Activated CD4-positive, alpha-beta T cell treated with anti-CD3 and anti-CD28 coated beads, Interleukin-10, Interleukin-2, amounts not matched to agents 100 ng/mL and 50 ng/mL, durations not matched to agents 16 hours and 8 hours (primary cell): Measurements from ENCODE around the gene SULT6B1.
"Not testable (repeated sequence)": the region's sequence is repeated elsewhere in the genome, so short reads cannot be mapped to it uniquely, and the experiment has no call there.

ENCODE experiments used
- DNase-seq: peaks from one replicate; pipeline ENCODE4 v3.0.0-alpha.2; 2020

SULT6B1 gene

GRCh38 chr2:37188570-37188969, at the start of gene SULT6B1:
SULT6B1 (minus strand) TSS chr2:37188670; CDS start chr2:37188640, 30 bp downstream.
- no peak for DNase-seq

DNA sequence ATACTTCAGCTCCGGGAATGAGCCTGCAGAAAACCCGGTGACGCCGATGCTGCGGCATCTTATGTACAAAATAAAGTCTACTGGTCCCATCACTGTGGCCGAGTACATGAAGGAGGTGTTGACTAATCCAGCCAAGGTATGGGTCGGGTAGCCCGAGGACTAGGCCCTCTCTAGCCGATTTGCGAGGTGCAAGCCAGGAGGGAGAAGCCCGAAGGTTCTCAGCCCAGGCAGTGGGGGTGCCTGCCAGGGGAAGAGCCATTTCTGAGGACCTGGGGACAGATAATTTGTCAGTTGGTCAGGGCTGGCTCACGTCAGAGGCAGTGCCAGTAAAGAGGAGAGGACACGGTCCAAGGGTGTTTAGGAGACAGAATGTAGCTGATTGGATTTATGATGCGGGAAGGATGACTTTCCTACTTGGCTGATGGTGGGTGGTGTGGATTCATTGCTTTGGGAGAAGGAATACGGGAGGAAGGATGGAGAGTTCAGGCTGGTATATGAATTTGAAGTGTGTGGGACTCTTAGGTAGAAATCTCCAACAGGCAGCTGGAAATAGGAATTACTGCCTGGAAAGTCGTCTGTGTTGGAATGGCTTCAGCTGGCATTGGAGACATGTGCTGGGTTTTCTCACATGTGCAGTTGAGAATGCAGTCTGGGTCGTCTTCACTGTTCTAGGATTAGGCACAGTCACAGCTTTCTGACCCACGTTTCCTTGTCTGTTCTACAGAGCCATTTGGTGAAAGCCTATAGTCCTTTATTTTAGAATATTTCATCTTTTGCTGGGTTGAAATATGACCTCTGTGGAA, 43.9 kb upstream of the SULT6B1 start:
- DNase-seq: peak; percentile 16

DNA sequence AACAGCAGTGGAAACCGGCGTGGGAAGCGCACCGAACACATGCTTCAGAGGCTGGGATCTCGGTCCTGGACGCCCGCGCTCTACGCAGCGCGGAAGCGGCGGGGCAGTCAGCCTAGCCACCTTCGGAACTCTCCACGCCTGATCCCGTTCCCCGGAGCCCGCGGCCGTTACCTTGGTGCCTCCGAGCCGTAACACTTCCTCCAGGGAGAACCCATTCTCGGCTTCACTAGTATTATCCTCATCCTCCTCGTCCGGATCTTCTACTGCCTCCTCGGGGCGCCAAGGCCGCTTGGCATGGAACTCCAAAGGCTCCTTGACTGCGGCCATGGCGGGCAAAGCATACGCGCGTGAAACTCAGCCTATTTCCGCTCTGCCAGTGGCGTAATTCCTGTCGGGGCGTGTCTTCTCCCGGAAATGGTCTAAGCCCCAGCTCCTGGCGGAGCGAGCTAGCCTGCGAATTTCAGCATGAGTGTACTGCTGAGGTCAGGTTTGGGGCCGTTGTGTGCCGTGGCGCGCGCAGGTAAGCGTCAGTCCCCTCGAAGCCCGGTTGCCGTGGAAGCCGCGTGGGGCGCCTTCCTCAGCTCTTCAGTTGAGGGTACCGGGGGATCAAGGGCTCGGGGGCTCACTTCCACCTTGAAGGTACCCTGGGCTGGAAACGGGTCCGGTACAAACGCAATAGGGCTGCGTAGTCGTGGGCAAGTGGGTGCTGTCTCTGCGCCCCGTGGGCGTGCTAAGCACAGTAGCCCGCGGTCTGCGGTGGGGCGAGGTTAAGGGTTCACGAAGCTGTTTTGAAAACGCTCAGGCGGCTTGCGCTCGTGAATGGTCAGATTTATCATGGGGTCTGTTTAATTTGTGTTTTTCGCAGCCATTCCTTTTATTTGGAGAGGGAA, 43.0 kb upstream of the SULT6B1 start, which contains the start of the genes CEBPZ and NDUFAF7:
Gene CEBPZ (minus strand): TSS at position 356 of the 890 bp plus-strand sequence. CDS start 29 bp downstream, at position 327.
Gene NDUFAF7 (plus strand): TSS at position 418 of the 890 bp plus-strand sequence. CDS start 48 bp downstream, at position 466.
- DNase-seq: peak; percentile 95

GRCh38 chr2:37230581-37230980, 42.1 kb upstream of the SULT6B1 start:
- no peak for DNase-seq

- no peak for DNase-seq
These were observed 40.3 kb upstream of the SULT6B1 start for GRCh38 chr2:37228788-37229187.

DNA sequence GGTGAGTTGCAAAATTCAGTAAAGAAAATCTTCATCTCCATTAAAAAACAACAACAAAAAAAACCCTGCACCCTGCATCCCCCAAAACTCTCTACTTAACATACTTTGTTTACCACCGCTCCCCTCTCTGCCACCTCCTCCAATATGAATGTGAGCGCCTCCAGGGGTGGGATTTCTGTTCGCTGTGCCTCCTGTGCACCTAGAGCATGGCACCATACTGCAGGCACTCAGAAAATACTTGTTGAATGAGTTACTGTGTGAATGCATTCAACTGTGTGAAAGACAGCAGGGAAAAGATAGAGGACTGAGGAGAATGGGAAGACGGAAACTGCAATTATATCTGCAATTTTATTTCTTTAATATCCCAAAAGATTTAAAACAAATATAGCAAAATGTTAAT, 38.4 kb upstream of the SULT6B1 start:
- no peak for DNase-seq

- not testable (repeated sequence) for DNase-seq
These were observed 36.7 kb upstream of the SULT6B1 start for GRCh38 chr2:37225129-37225528.

DNA sequence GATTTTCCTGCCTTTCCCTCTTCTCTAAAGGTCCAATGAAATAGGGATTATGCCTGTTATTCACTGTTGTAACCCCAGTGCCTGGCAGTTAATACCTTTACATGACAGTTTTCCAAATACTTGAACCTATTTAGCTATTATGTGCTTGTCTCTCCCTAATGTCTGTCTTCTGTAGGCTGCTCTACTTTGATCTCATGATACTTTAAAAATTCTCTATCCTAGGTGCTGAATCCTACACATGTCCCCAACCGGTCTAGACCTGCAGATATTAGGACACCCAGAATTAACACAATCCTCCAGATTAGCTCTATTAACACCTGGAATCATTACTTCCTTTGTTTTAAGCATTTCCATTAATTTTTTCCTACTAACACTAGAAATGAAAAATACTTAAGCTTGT, 35.6 kb upstream of the SULT6B1 start:
- no peak for DNase-seq

DNA sequence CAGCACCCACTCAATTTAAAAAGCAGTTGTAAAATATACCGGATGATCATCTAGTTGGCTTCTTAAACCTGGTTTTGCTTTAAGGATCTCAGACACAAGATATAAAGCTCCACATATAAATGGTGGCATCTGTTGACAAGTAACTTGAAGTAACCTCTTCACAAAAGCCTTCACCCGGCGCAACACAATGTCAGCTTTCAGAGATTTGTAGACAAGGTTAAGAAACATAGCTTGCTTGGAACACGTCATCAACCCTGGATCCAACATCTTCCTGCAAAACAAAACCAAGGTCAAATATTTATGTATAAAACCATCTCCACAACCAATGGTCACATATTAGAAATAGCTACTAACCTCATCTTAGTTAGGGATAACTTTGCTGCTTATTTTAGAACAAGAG, 34.7 kb upstream of the SULT6B1 start:
- DNase-seq: no peak

GRCh38 chr2:37219046-37219445, 30.6 kb upstream of the SULT6B1 start:
- no peak for DNase-seq

DNA sequence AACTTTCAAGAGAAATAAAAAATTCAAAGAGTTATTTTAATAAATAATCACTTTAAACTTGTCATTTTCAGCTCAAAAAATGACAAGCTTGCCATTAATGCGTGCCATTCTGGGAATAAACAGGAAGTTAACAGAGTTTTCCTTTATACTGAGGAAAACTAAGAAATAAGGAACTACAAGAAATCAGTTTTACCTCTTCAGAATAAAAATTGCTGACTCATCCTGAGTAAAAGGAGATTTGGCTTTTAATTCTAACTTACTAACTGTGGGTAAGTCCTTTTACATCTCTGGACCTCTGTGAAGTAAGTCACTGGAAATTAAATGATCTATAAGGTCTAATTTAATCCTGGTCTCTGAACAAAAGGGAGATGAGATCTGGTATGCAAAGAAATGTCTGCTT, 26.8 kb upstream of the SULT6B1 start:
- DNase-seq: no peak

DNA sequence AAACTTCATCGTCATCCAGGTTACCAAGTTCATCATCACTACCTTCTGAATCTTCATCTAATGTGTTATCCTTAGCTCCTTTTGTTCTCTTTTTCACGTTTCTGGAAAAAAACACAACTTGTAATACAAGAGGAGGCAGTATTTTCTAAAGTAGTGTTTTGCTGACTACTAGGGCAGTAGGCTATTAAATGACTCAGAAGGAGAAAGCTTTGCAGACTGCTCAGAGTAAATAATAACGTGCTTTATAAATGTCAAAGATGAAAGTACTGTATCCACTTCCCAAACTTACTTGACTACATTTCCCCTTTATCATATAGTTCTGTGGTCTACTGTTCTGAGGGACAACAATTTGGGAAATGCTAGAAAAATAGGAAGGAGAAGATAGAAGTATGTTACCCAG, 23.5 kb upstream of the SULT6B1 start:
- no peak for DNase-seq

GRCh38 chr2:37211212-37211611, 22.7 kb upstream of the SULT6B1 start:
- DNase-seq: no peak

- not testable (repeated sequence) for DNase-seq
These were observed 18.3 kb upstream of the SULT6B1 start for GRCh38 chr2:37206760-37207159.

DNA sequence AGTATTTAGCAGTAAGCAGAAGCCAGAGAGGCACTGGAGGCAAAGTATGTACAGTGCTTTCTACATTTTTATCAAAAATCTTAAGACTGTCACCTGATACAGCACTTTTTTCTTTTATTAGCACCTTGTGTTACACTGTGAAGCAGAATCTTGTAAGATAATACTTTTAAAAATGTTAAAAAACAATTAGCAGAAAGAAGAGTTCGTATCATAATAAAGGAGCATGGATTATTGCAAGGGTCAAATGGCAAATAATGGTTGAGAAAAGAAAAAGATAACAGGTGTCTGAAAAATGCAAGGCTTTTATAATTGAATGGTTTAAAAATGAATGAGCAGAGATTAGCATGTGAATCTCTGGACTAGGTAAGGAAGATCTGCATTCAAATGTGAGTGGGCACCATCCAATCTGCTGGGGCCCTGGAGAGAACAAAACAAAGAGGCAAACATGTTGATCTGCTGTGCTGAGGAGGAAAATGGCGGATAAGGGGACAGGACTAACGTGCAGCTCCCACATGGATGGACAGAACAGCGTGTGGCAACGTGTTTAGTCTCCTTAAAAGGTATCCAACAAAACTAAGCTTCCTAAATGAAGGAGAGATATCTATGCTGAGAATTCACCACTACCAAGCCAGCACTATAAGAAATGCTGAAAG, 17.3 kb upstream of the SULT6B1 start:
- DNase-seq: no peak

GRCh38 chr2:37205071-37205661, 16.7 kb upstream of the SULT6B1 start:
- not testable (repeated sequence) for DNase-seq

GRCh38 chr2:37203708-37204107, 15.2 kb upstream of the SULT6B1 start:
- no peak for DNase-seq

DNA sequence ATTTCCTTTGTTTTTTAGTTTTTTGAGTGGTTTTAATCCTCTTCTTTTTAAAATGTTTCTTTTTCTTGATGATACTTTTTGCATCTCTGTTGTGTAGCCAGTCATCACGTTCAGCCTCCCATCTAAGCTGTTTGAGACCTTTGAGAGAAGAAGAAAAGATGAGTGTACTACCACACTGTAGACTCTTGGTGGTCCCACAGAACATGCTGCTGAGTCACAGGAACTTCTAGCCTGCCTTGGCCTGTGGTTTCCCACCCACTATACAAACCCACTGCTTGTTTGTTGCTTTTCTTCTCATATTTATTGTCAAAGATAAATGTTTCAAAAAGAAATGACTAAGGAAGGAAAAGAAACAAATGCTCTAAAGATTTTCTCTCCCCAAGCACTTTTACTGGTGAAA, 13.3 kb upstream of the SULT6B1 start:
- peak; percentile 40 for DNase-seq

DNA sequence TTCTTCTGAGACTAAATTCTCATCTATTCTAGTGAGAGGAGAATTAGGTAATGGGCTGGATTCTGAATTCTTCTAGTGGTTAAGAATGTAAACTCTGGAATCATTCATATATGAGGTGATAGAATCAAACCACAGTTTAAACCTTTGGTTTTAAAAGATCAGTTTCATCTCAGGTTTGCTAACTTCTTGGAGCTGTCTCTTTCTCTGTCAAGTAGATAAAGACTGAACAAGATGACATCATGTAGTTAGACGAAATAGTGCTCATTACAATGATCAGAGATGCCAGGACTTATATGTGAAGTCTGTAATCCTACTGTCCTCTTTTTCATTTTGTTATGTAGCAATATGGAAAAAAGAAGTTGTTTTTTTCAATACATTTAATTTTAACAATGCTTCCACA, 12.7 kb upstream of the SULT6B1 start:
- DNase-seq: peak; percentile 7

- DNase-seq: no peak
These were observed 10.2 kb upstream of the SULT6B1 start for GRCh38 chr2:37198681-37199065.

- peak; percentile 92 for DNase-seq
These were observed 8.1 kb upstream of the SULT6B1 start, which contains the start of gene CEBPZOS for GRCh38 chr2:37196320-37197195. CEBPZOS (plus strand) TSS chr2:37196496; CDS start chr2:37199705, 3,209 bp downstream.
